HEK293T (cell line): ENCODE measurements around the gene TBPL1.

Experiments
- CTCF ChIA-PET: fragments of 350-600 bp; formaldehyde crosslinking; extraction: SDS; loops from one replicate; lab custom pipeline; 2021; ENCODE audit warnings: antibody characterized with exemption, inconsistent platforms; lab: Yijun Ruan, JAX
- POLR2A ChIA-PET: fragments of 350-600 bp; formaldehyde crosslinking; extraction: SDS; loops from one replicate; lab custom pipeline; 2020; ENCODE audit warnings: antibody characterized with exemption, inconsistent platforms; lab: Yijun Ruan, JAX
- DNase-seq: peaks from one replicate; pipeline ENCODE4 v3.0.0; 2012; ENCODE audit warnings: mixed read lengths; ENCODE audit errors: extremely low spot score
- ARNT ChIP-seq: fragments of 450-650 bp; IDR thresholded peaks from 2 replicates; pipeline ENCODE4 v1.6.1; 2017; ENCODE audit warnings: mild to moderate bottlenecking
- BHLHE40 ChIP-seq: fragments of 450-650 bp; IDR thresholded peaks from 2 replicates; pipeline ENCODE4 v1.6.1; 2016; ENCODE audit warnings: mild to moderate bottlenecking, moderate library complexity, borderline replicate concordance
- CTBP1 ChIP-seq: fragments of 450-650 bp; IDR thresholded peaks from 2 replicates; pipeline ENCODE4 v1.6.1; 2016; ENCODE audit warnings: borderline replicate concordance
- ELF4 ChIP-seq: fragments of 450-650 bp; IDR thresholded peaks from 2 replicates; pipeline ENCODE4 v1.6.1; 2017; ENCODE audit warnings: antibody characterized with exemption
- FOXA1 ChIP-seq: fragments of 450-650 bp; IDR thresholded peaks from 2 replicates; pipeline ENCODE4 v1.6.1; 2016; ENCODE audit warnings: mild to moderate bottlenecking
- FOXK2 ChIP-seq: fragments of 450-650 bp; IDR thresholded peaks from 2 replicates; pipeline ENCODE4 v1.6.1; 2016; ENCODE audit warnings: mild to moderate bottlenecking
- FOXM1 ChIP-seq: fragments of 450-650 bp; IDR thresholded peaks from 2 replicates; pipeline ENCODE4 v1.6.1; 2017; ENCODE audit warnings: mild to moderate bottlenecking, borderline replicate concordance
- HDGF ChIP-seq: fragments of 450-650 bp; IDR thresholded peaks from 2 replicates; pipeline ENCODE4 v1.6.1; 2017; ENCODE audit warnings: antibody characterized with exemption, borderline replicate concordance
- L3MBTL2 ChIP-seq: fragments of 450-650 bp; conservative IDR thresholded peaks from 2 replicates; pipeline ENCODE4 v1.6.1; 2016; ENCODE audit warnings: mild to moderate bottlenecking
- LEF1 ChIP-seq: fragments of 450-650 bp; IDR thresholded peaks from 2 replicates; pipeline ENCODE4 v1.6.1; 2017; ENCODE audit warnings: mild to moderate bottlenecking, borderline replicate concordance
- NFRKB ChIP-seq: fragments of 450-650 bp; IDR thresholded peaks from 2 replicates; pipeline ENCODE4 v1.6.1; 2016; ENCODE audit warnings: mild to moderate bottlenecking, moderate library complexity
- PKNOX1 ChIP-seq: fragments of 450-650 bp; IDR thresholded peaks from 2 replicates; pipeline ENCODE4 v1.6.1; 2016
- SP1 ChIP-seq: fragments of 450-650 bp; IDR thresholded peaks from 2 replicates; pipeline ENCODE4 v1.6.1; 2017
- SUZ12 ChIP-seq: fragments of 450-650 bp; IDR thresholded peaks from 2 replicates; pipeline ENCODE4 v1.6.1; 2016; ENCODE audit warnings: mild to moderate bottlenecking
- TARDBP ChIP-seq: fragments of 450-650 bp; IDR thresholded peaks from 2 replicates; pipeline ENCODE4 v1.6.1; 2016
- ZNF384 ChIP-seq: fragments of 450-650 bp; IDR thresholded peaks from 2 replicates; pipeline ENCODE4 v1.6.1; 2016

The TBPL1 gene

GRCh38 chr6:133959667-133960368 is 6.8 kb downstream of the TBPL1 start:
- TF ChIP-seq ELF4 (no peak), FOXA1 (no peak), TARDBP (no peak), SUZ12 (no peak), BHLHE40 (no peak), ARNT (no peak), NFRKB (no peak), L3MBTL2 (no peak), FOXM1 (no peak), SP1 (no peak), LEF1 (no peak), PKNOX1 (no peak), ZNF384 (no peak), CTBP1 (no peak)
- DNase-seq, result no peak
- POLR2A ChIA-PET, result no interaction called here
- CTCF ChIA-PET, result no interaction called here

- no peak for DNase-seq
- POLR2A ChIA-PET, result interaction anchor here (2.2 kb wide), 1 partner anchor 9 kb away, joined by 10 read pairs; the partner anchor contains the start of gene TBPL1
- CTCF ChIA-PET, result interaction anchor here (1.1 kb wide), 2 partner anchors 102 to 135 kb away, joined by 3 to 4 read pairs; no protein-coding TSS in a partner anchor
- TF ChIP-seq TARDBP, result no peak
- TF ChIP-seq FOXM1, result no peak
- no peak for TF ChIP-seq SP1
- TF ChIP-seq CTBP1, result no peak
- TF ChIP-seq FOXK2, result no peak
- TF ChIP-seq SUZ12, result no peak
- no peak for TF ChIP-seq LEF1
These were observed 8.8 kb downstream of the TBPL1 start for GRCh38 chr6:133961831-133962230.

GRCh38 chr6:133964052-133964451 is 11.0 kb downstream of the TBPL1 start:
- ChIA-PET CTCF (interaction anchor here (1.0 to 1.2 kb wide), 2 partner anchors 9 to 101 kb away, joined by 3 to 4 read pairs; no protein-coding TSS in a partner anchor), POLR2A (interaction anchor here (2.8 kb wide), 1 partner anchor 11 kb away, joined by 9 read pairs; the partner anchor contains the start of gene TBPL1)
- DNase-seq, result no peak
- peak; percentile 63 for TF ChIP-seq PKNOX1
- no peak for TF ChIP-seq FOXA1

- CTCF ChIA-PET, result interaction anchor here (1.0 to 1.4 kb wide), 2 partner anchors 99 to 100 kb away, joined by 3 to 7 read pairs; no protein-coding TSS in a partner anchor
These were observed 11.7 kb downstream of the TBPL1 start for GRCh38 chr6:133964702-133965101.

GRCh38 chr6:133965817-133966360 is 12.9 kb downstream of the TBPL1 start:
- POLR2A ChIA-PET, result interaction anchor here (2.8 kb wide), 1 partner anchor 13 kb away, joined by 9 read pairs; the partner anchor contains the start of gene TBPL1
- no peak for TF ChIP-seq TARDBP
- no peak for TF ChIP-seq FOXK2
- TF ChIP-seq NFRKB, result no peak
- CTCF ChIA-PET, result interaction anchor here (1.0 to 1.4 kb wide), 4 partner anchors 8 to 131 kb away, joined by 3 to 7 read pairs (median 3); no protein-coding TSS in a partner anchor
- no peak for DNase-seq

More at GRCh38 chr6:133964702-133965101, 11.7 kb downstream of the TBPL1 start:
- POLR2A ChIA-PET, result interaction anchor here (2.8 kb wide), 1 partner anchor 12 kb away, joined by 9 read pairs; the partner anchor contains the start of gene TBPL1
- no peak for DNase-seq
- TF ChIP-seq PKNOX1 (no peak), TARDBP (no peak), FOXA1 (no peak), FOXK2 (no peak), LEF1 (no peak), SUZ12 (no peak), CTBP1 (no peak), ELF4 (no peak), HDGF (no peak), SP1 (no peak), NFRKB (no peak), L3MBTL2 (no peak), ZNF384 (no peak), FOXM1 (no peak), ARNT (no peak), BHLHE40 (no peak)

GRCh38 chr6:133966654-133967329 is 13.8 kb downstream of the TBPL1 start:
- POLR2A ChIA-PET, result interaction anchor here (1.2 kb wide), 1 partner anchor 12 kb away, joined by 7 read pairs; no protein-coding TSS in a partner anchor
- no peak for DNase-seq
- TF ChIP-seq ELF4 (no peak), FOXM1 (no peak), ZNF384 (no peak), NFRKB (no peak), FOXK2 (no peak), SUZ12 (no peak), ARNT (no peak), L3MBTL2 (no peak), LEF1 (no peak), BHLHE40 (no peak), SP1 (no peak), PKNOX1 (no peak)
- CTCF ChIA-PET, result interaction anchor here (1.0 to 1.4 kb wide), 5 partner anchors 7 to 130 kb away, joined by 3 to 4 read pairs (median 3); no protein-coding TSS in a partner anchor
